ENCODE results near the gene VAC14.
A peak's percentile ranks its signal among the peaks of the same experiment; 100 is the strongest.
"Not testable (repeated sequence)": the region's sequence is repeated elsewhere in the genome, so short reads cannot be mapped to it uniquely, and the experiment has no call there.

The VAC14 gene

DNA sequence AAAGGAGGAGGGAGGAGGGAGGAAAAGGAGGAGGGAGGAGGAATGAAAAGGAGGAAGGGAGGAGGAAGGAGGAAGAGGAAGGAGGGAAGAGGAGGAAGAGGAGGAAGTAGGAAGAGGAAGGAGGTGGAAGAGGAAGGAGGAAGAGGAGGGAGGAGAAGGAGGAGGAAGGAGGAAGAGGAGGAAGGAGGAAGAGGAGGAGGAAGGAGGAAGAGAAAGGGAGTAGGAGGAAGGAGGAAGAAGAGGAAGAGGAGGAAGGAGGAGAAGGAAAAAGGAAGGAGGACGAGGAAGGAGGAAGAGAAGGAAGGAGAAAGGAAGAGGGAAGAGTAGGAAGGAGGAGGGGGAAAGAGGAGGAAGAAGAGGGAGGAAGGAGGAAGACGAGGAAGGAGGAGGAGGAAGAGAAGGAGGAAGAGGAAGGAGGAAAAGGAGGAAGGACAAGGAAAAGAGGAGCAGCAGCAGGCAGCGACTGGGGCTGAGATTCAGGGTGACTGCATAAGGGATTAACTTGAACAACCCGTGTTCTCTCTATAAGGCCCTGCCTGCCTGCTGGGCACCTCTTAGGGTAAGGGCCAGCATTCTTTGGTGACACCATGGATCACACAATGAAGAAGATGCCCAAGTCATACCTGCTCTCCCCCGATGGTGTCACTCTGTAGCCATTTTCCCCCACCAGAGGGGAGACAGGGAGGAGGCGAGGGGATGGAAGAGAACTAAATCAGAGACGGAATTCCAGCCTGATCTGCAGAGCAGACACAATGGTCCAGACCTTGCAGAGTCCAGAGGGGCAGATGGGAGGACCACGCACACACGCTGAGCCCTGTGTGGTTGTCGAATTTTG, 156.0 kb downstream of the VAC14 start:
- DNase-seq (ENCODE audit: low spot score): peak; percentile 37

DNA sequence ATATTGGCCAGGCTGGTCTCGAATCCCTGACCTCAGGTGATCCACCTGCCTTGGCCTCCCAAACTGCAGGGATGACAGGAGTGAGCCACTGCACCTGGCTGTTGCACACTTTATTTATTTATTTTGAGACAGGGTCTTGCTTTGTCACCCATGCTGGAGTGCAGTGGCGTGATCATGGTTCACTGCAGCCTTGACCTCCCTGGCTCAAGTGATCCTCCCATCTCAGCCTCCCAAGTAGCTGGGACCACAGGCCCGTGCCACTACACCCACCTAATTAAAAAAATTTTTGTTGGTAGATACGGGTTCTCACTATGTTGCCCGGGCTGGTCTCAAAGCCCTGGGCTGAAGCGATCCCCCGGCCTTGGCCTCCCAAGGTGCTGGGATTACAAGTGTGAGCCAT, 157.7 kb downstream of the VAC14 start:
- DNase-seq (ENCODE audit: low spot score): not testable (repeated sequence)

DNA sequence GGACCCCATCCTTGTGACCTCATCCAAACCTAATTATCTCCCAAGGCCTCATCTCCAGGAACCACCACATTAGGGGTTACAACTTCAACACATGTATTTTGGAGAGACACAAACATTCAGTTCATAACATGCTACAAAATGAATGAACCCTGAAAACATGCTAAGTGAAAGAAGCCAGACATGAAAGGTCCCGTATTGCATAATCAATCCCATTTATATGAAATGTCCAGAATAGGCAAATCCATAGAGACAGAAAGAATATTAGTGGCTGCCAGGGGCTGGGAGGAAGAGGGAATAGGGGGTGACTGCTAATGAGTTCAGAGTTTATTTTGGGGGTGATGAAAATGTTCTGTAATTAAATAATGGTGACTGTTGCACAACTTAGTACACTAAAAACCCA, 158.3 kb downstream of the VAC14 start:
- no peak for DNase-seq (ENCODE audit: low spot score)

DNA sequence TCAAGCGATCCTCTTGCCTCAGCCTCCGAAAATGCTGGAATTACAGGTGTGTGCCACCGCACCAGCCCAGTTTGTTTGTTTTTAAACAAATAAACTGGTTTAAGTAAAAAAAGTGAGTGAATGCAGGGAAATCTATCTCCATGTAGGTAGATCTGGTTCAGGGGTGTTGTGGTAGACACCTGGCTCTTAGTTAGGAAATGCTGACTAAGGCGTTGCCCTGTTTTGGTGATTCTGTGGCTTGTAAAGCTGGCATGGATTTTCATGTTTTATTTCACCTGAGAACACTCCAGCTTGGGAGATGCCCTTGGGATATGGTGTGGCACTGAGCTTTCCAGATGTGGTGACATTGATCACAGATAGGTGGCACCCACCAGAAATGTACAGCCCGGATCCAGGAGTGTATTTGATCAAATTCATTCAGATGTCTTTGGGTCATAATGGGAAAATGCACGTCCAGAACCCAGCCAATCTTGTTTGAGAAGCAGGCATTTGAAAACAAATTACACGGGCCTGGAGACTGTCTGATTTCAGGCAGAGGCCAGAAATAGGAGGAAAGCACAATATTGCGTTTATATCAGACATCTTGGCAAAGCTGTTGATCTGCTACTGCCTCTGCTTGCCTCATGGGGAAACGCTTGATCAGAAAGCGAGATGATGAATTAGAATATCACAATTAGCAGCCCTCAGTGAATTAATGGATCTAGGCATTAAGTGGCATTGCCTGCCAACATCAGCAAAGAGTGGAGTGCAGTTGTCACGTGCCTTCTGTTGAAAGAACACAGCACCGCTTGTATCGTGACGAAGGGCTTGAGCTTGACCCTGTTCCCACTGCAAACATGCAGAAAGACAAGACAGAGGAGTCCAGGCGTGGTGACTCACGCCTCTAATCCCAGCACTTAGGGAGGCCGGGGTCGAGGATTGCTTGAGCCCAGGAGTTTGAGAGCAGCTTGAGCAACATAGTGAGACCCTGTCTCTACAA, 161.9 kb downstream of the VAC14 start:
- no peak for DNase-seq (ENCODE audit: low spot score)

All from ecto neural progenitor cell (in vitro differentiated cells).